Adipose tissue (tissue), 3 donors: ENCODE data around the gene TCHH. TPM values are rescaled to one million over a fixed set of nuclear protein-coding genes. Genes with fewer than 3 reads are reported as not detected.

Experiments
- H3K27ac ChIP-seq: one replicate; pipeline ENCODE4 v1.5.1; 2013; ENCODE audit warnings: low read depth, low read length
- WGBS, 3 donors: extraction: QIAGEN DNeasy Blood & Tissue Kit; methylation state at CpG; one replicate each; pipeline ENCODE4 v1.1.7; 2013; 5-methylcytosine and 5-hydroxymethylcytosine counted together
- polyA plus RNA-seq, 3 donors: library from polyadenylated mRNA; stranded (reverse); fragments of 200-250 nt; gene quantifications; one replicate each; pipeline ENCODE4 v1.2.3, GENCODE V29; 2013
- donor health status: healthy with polysubstance abuse.
- donor health status: Bipolar disorder and iron deficiency.
- donor health status: healthy.

Gene TCHH
- polyA plus RNA-seq, 3 donors = 0.05 to 0.90 (median 0.24) TPM

- 67 to 78% (median 68%) methylated on average over 6 of the region's 6 CpGs for WGBS, 3 donors
- H3K27ac ChIP-seq = no peak overlapping the region
Measured at GRCh38 chr1:152125834-152126443, 10.7 kb upstream of the TCHH start.

- WGBS, 3 donors = 73 to 100% (median 95%) methylated on average over 1 of the region's 1 CpG
Measured at GRCh38 chr1:152118915-152119314, 3.7 kb upstream of the TCHH start.

GRCh38 chr1:152112885-152113432 lies 2.3 kb downstream of the TCHH start:
- WGBS, 3 donors = 21 to 24% (median 22%) methylated on average over 13 of the region's 13 CpGs
- no peak overlapping the region for H3K27ac ChIP-seq

More at GRCh38 chr1:152118915-152119314, 3.7 kb upstream of the TCHH start:
- H3K27ac ChIP-seq = no peak overlapping the region

- H3K27ac ChIP-seq = no peak overlapping the region
- 2 to 3% (median 3%) methylated on average over 45 to 53 of the region's 53 CpGs for WGBS, 3 donors
Measured at GRCh38 chr1:152112101-152112884, 3.0 kb downstream of the TCHH start.

GRCh38 chr1:152111515-152111968 lies 3.7 kb downstream of the TCHH start:
- no peak overlapping the region for H3K27ac ChIP-seq
- WGBS, 3 donors = 1 to 2% (median 1%) methylated on average over 40 to 44 of the region's 44 CpGs

GRCh38 chr1:152110860-152111514 lies 4.3 kb downstream of the TCHH start:
- H3K27ac ChIP-seq = no peak overlapping the region
- WGBS, 3 donors = 1% methylated on average over 59 to 60 of the region's 60 CpGs

GRCh38 chr1:152110365-152110859 lies 4.8 kb downstream of the TCHH start:
- 2 to 4% (median 2%) methylated on average over 26 to 31 of the region's 31 CpGs for WGBS, 3 donors
- no peak overlapping the region for H3K27ac ChIP-seq

GRCh38 chr1:152109998-152110294 lies 5.3 kb downstream of the TCHH start:
- H3K27ac ChIP-seq = no peak overlapping the region
- WGBS, 3 donors = 5 to 11% (median 6%) methylated on average over 15 of the region's 15 CpGs

GRCh38 chr1:152109231-152109997 lies 5.8 kb downstream of the TCHH start:
- H3K27ac ChIP-seq = no peak overlapping the region
- WGBS, 3 donors = 8 to 10% (median 9%) methylated on average over 31 of the region's 31 CpGs

- 14 to 16% (median 14%) methylated on average over 28 of the region's 28 CpGs for WGBS, 3 donors
- no peak overlapping the region for H3K27ac ChIP-seq
Measured at GRCh38 chr1:152108882-152109222, 6.4 kb downstream of the TCHH start.

GRCh38 chr1:152107984-152108881 lies 7.0 kb downstream of the TCHH start:
- no peak overlapping the region for H3K27ac ChIP-seq
- 10 to 11% (median 11%) methylated on average over 67 of the region's 67 CpGs for WGBS, 3 donors

- 15 to 20% (median 19%) methylated on average over 41 of the region's 41 CpGs for WGBS, 3 donors
- H3K27ac ChIP-seq = no peak overlapping the region
Measured at GRCh38 chr1:152107031-152107983, 7.9 kb downstream of the TCHH start.

- H3K27ac ChIP-seq = no peak overlapping the region
- 42 to 45% (median 44%) methylated on average over 2 of the region's 2 CpGs for WGBS, 3 donors
Measured at GRCh38 chr1:152104854-152105253, 10.4 kb downstream of the TCHH start.

- WGBS, 3 donors = 57 to 64% (median 60%) methylated on average over 3 of the region's 3 CpGs
- H3K27ac ChIP-seq = no peak overlapping the region
Measured at GRCh38 chr1:152096931-152097330, 18.3 kb downstream of the TCHH start.

GRCh38 chr1:152089014-152089674 lies 26.1 kb downstream of the TCHH start, which contains the start of gene TCHHL1:
TSS of gene TCHHL1 (minus strand) at chr1:152089064. CDS start at chr1:152088143, 921 bp downstream.
- H3K27ac ChIP-seq = no peak within 1 kb of the TSS
- WGBS, 3 donors = 59 to 80% (median 65%) methylated on average over 5 of the region's 5 CpGs

- H3K27ac ChIP-seq = no peak overlapping the region
Measured at GRCh38 chr1:152086760-152087159, 28.5 kb downstream of the TCHH start.
